ENCODE results near the gene PTS. TPM values are rescaled to one million over a fixed set of nuclear protein-coding genes. Genes with fewer than 3 reads are reported as not detected.

Gene PTS
- total and polyA plus RNA-seq, 7 donors, result 17.2 to 86.5 (median 38.5) TPM

DNA sequence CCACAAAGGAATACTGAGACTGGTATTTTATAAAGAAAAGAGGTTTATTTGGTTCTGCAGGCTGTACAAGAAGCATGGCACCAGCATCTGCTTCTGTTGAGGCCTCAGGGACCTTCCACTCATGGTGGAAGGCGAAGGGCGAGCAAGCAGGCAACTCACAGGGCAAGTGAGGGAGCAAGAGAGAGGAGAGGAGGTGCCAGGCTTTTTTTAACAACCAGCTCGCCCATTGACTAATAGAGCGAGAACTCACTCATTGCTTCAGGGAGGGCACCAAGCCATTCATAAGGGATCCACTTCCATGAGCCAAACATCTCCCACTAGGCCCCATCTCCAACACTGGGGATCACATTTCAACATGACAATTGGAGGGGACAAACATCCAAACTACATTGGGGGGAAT, 1.2 kb downstream of the PTS start:
- intact Hi-C loops (cut with DNase I), result loop anchor here (10.0 kb wide), 2 partner anchors 357 to 1087 kb away; partner anchors contain the start of gene TTC12
- H3K27ac ChIP-seq, result peak overlapping the region; percentile 96 to 99 (median 97)
- H3K36me3 ChIP-seq, result peaks cover 0 to 39% (median 5%) of the 10 kb centered on the region in 4 donors
- H3K27me3 ChIP-seq, result no peaks in the 10 kb centered on the region
- DNase-seq, result no peak
- WGBS, 2 donors, result 70 to 92% methylated on average over 4 of the region's 4 CpGs
- H3K9me3 ChIP-seq, result no peaks in the 10 kb centered on the region
- peak overlapping the region in 3 of 4 donors; percentile 56 to 79 (median 72) for H3K4me3 ChIP-seq
- peaks cover 0 to 20% (median 12%) of the 10 kb centered on the region in 4 donors for H3K4me1 ChIP-seq
- TF ChIP-seq, protein P1, sequence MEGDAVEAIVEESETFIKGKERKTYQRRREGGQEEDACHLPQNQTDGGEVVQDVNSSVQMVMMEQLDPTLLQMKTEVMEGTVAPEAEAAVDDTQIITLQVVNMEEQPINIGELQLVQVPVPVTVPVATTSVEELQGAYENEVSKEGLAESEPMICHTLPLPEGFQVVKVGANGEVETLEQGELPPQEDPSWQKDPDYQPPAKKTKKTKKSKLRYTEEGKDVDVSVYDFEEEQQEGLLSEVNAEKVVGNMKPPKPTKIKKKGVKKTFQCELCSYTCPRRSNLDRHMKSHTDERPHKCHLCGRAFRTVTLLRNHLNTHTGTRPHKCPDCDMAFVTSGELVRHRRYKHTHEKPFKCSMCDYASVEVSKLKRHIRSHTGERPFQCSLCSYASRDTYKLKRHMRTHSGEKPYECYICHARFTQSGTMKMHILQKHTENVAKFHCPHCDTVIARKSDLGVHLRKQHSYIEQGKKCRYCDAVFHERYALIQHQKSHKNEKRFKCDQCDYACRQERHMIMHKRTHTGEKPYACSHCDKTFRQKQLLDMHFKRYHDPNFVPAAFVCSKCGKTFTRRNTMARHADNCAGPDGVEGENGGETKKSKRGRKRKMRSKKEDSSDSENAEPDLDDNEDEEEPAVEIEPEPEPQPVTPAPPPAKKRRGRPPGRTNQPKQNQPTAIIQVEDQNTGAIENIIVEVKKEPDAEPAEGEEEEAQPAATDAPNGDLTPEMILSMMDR (IDR thresholded peaks at IDR 0.05), result no peak
- TF ChIP-seq POLR2AphosphoS5 (IDR thresholded peaks at IDR 0.05), result no peak

GRCh38 chr11:112228706-112229105, 2.5 kb downstream of the PTS start:
- no peaks in the 10 kb centered on the region for H3K27me3 ChIP-seq
- H3K4me1 ChIP-seq, result peaks cover 0 to 20% (median 12%) of the 10 kb centered on the region in 4 donors
- 94 to 96% methylated on average over 2 of the region's 2 CpGs for WGBS, 2 donors
- no peak overlapping the region for H3K27ac ChIP-seq
- peaks cover 0 to 51% (median 5%) of the 10 kb centered on the region in 4 donors for H3K36me3 ChIP-seq
- no peak overlapping the region for H3K4me3 ChIP-seq
- no peak for DNase-seq
- no peak for TF ChIP-seq POLR2A (IDR thresholded peaks at IDR 0.05)
- no peak for TF ChIP-seq POLR2AphosphoS5 (IDR thresholded peaks at IDR 0.05)
- TF ChIP-seq EP300 (IDR thresholded peaks at IDR 0.05), result no peak
- TF ChIP-seq, protein P1 (IDR thresholded peaks at IDR 0.05), result no peak
- H3K9me3 ChIP-seq, result no peaks in the 10 kb centered on the region
- intact Hi-C loops (cut with DNase I), result loop anchor here (10.0 kb wide), 2 partner anchors 356 to 1086 kb away; partner anchors contain the start of gene TTC12

GRCh38 chr11:112229159-112229558, 2.9 kb downstream of the PTS start:
- intact Hi-C loops (cut with DNase I), result loop anchor here (10.0 kb wide), 2 partner anchors 356 to 1086 kb away; partner anchors contain the start of gene TTC12
- WGBS, 2 donors, result 92 to 93% methylated on average over 7 of the region's 7 CpGs
- no peak overlapping the region for H3K27ac ChIP-seq
- H3K9me3 ChIP-seq, result no peaks in the 10 kb centered on the region
- no peak overlapping the region for H3K4me3 ChIP-seq
- H3K36me3 ChIP-seq, result peaks cover 0 to 56% (median 5%) of the 10 kb centered on the region in 4 donors
- no peak for TF ChIP-seq POLR2A (IDR thresholded peaks at IDR 0.05)
- no peak for TF ChIP-seq EP300 (IDR thresholded peaks at IDR 0.05)
- TF ChIP-seq, protein P1 (IDR thresholded peaks at IDR 0.05), result no peak
- no peaks in the 10 kb centered on the region for H3K27me3 ChIP-seq
- H3K4me1 ChIP-seq, result peaks cover 0 to 20% (median 12%) of the 10 kb centered on the region in 4 donors
- no peak for DNase-seq

GRCh38 chr11:112229746-112230433, 3.7 kb downstream of the PTS start:
- TF ChIP-seq, protein P1 (IDR thresholded peaks at IDR 0.05), result no peak
- TF ChIP-seq POLR2AphosphoS5 (IDR thresholded peaks at IDR 0.05), result no peak
- TF ChIP-seq EP300 (IDR thresholded peaks at IDR 0.05), result no peak
- no peak for TF ChIP-seq POLR2A (IDR thresholded peaks at IDR 0.05)
- H3K4me3 ChIP-seq, result no peak overlapping the region
- intact Hi-C loops (cut with DNase I), result loop anchor here (10.0 kb wide), 2 partner anchors 355 to 1085 kb away; partner anchors contain the start of gene TTC12
- peaks cover 0 to 20% (median 12%) of the 10 kb centered on the region in 4 donors for H3K4me1 ChIP-seq
- H3K27me3 ChIP-seq, result no peaks in the 10 kb centered on the region
- H3K36me3 ChIP-seq, result peaks cover 0 to 63% (median 5%) of the 10 kb centered on the region in 4 donors
- WGBS, 2 donors, result 53 to 89% methylated on average over 3 of the region's 3 CpGs
- H3K9me3 ChIP-seq, result no peaks in the 10 kb centered on the region
- DNase-seq, result no peak
- H3K27ac ChIP-seq, result no peak overlapping the region
